Midbrain (tissue), 1 donor: Measurements from ENCODE around the gene SLC43A1.
A peak's percentile ranks its signal among the peaks of the same experiment; 100 is the strongest.
"Not testable (repeated sequence)": the region's sequence is repeated elsewhere in the genome, so short reads cannot be mapped to it uniquely, and the experiment has no call there.

Source experiments
- DNase-seq: peaks from one replicate; lab custom pipeline; 2025; lab: John Stamatoyannopoulos, UW

The SLC43A1 gene

GRCh38 chr11:57515332-57516060, at the start of gene SLC43A1:
Gene SLC43A1, minus strand, starts transcription at chr11:57515702. Its CDS starts 1,591 bp downstream, at chr11:57514111.
- DNase-seq = no peak

GRCh38 chr11:57562596-57562995, 47.1 kb upstream of the SLC43A1 start:
- DNase-seq = no peak

- DNase-seq = no peak
Measured at GRCh38 chr11:57560146-57560545, 44.6 kb upstream of the SLC43A1 start.

GRCh38 chr11:57556041-57556440, 40.5 kb upstream of the SLC43A1 start:
- no peak for DNase-seq

- DNase-seq = no peak
Measured at GRCh38 chr11:57555393-57555792, 39.9 kb upstream of the SLC43A1 start.

- DNase-seq = no peak
Measured at GRCh38 chr11:57552479-57552878, 37.0 kb upstream of the SLC43A1 start.

GRCh38 chr11:57551941-57552340, 36.4 kb upstream of the SLC43A1 start:
- DNase-seq = no peak

GRCh38 chr11:57549983-57550382, 34.5 kb upstream of the SLC43A1 start:
- no peak for DNase-seq

- no peak for DNase-seq
Measured at GRCh38 chr11:57547854-57548377, 32.4 kb upstream of the SLC43A1 start.

GRCh38 chr11:57546869-57547475, 31.5 kb upstream of the SLC43A1 start:
- no peak for DNase-seq

GRCh38 chr11:57546451-57546850, 30.9 kb upstream of the SLC43A1 start:
- no peak for DNase-seq

- DNase-seq = no peak
Measured at GRCh38 chr11:57545883-57546282, 30.4 kb upstream of the SLC43A1 start.

GRCh38 chr11:57544566-57544965, 29.1 kb upstream of the SLC43A1 start:
- DNase-seq = no peak

GRCh38 chr11:57543593-57543992, 28.1 kb upstream of the SLC43A1 start:
- DNase-seq = no peak

- no peak for DNase-seq
Measured at GRCh38 chr11:57542582-57542981, 27.1 kb upstream of the SLC43A1 start.

- DNase-seq = no peak
Measured at GRCh38 chr11:57541169-57541568, 25.7 kb upstream of the SLC43A1 start.

GRCh38 chr11:57539342-57539741, 23.8 kb upstream of the SLC43A1 start:
- no peak for DNase-seq

- DNase-seq = no peak
Measured at GRCh38 chr11:57536947-57537619, 21.6 kb upstream of the SLC43A1 start, which contains the start of gene SMTNL1. Gene SMTNL1, plus strand, starts transcription at chr11:57537595. Its CDS starts 5,048 bp downstream, at chr11:57542643.

- DNase-seq = not testable (repeated sequence)
Measured at GRCh38 chr11:57534449-57534848, 18.9 kb upstream of the SLC43A1 start.

- DNase-seq = peak; percentile 98
Measured at GRCh38 chr11:57530596-57531507, 15.3 kb upstream of the SLC43A1 start, which contains the start of gene TIMM10. Gene TIMM10, minus strand, starts transcription at chr11:57530754. Its CDS starts 565 bp downstream, at chr11:57530189.

GRCh38 chr11:57530215-57530595, 14.7 kb upstream of the SLC43A1 start:
- no peak for DNase-seq

- no peak for DNase-seq
Measured at GRCh38 chr11:57529012-57529411, 13.5 kb upstream of the SLC43A1 start.
